C4-2B (cell line): Measurements from ENCODE around the gene ACER3.
"Not testable (repeated sequence)": the region's sequence is repeated elsewhere in the genome, so short reads cannot be mapped to it uniquely, and the experiment has no call there.

ENCODE experiments used
- CTCF ChIP-seq: fragments of 450-650 bp; conservative IDR thresholded peaks from 2 replicates; pipeline ENCODE4 v1.5.1; 2017; ENCODE audit warnings: mild to moderate bottlenecking
- ZFX ChIP-seq: fragments of 450-650 bp; IDR thresholded peaks from 2 replicates; pipeline ENCODE4 v1.6.1; 2017

- not testable (repeated sequence) for TF ChIP-seq CTCF, ZFX
These were observed 40.9 kb downstream of the ACER3 start for GRCh38 chr11:76901622-76902021.
